Measurements from ENCODE around the gene ADCYAP1. TPM values are rescaled to one million over a fixed set of nuclear protein-coding genes. Genes with fewer than 3 reads are reported as not detected.

ADCYAP1 gene
- polyA plus RNA-seq, 1 of the 3 experiments (the other 2 are of a cell fraction), result not detected

GRCh38 chr18:924987-925386 lies 20.3 kb downstream of the ADCYAP1 start (continued):
- TF ChIP-seq ZBTB33 (IDR thresholded peaks at IDR 0.05; ENCODE audit: borderline replicate concordance, low read depth) (no peak), PBX3 (IDR thresholded peaks at IDR 0.05) (no peak), SMC3 (IDR thresholded peaks at IDR 0.05; ENCODE audit: low read depth, low read length) (no peak), NFIC (IDR thresholded peaks at IDR 0.05; ENCODE audit: borderline replicate concordance) (no peak), FOXM1 (IDR thresholded peaks at IDR 0.05; ENCODE audit: low read depth) (no peak), FOXJ3 (CRISPR knock-in tag; IDR thresholded peaks at IDR 0.05) (no peak), MXI1 (IDR thresholded peaks at IDR 0.05; ENCODE audit: low read depth, low read length) (no peak)
- TF ChIP-seq, protein P1, sequence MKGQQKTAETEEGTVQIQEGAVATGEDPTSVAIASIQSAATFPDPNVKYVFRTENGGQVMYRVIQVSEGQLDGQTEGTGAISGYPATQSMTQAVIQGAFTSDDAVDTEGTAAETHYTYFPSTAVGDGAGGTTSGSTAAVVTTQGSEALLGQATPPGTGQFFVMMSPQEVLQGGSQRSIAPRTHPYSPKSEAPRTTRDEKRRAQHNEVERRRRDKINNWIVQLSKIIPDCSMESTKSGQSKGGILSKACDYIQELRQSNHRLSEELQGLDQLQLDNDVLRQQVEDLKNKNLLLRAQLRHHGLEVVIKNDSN (IDR thresholded peaks at IDR 0.05; ENCODE audit: borderline replicate concordance, low read depth), result no peak
- TF ChIP-seq, protein P2, sequence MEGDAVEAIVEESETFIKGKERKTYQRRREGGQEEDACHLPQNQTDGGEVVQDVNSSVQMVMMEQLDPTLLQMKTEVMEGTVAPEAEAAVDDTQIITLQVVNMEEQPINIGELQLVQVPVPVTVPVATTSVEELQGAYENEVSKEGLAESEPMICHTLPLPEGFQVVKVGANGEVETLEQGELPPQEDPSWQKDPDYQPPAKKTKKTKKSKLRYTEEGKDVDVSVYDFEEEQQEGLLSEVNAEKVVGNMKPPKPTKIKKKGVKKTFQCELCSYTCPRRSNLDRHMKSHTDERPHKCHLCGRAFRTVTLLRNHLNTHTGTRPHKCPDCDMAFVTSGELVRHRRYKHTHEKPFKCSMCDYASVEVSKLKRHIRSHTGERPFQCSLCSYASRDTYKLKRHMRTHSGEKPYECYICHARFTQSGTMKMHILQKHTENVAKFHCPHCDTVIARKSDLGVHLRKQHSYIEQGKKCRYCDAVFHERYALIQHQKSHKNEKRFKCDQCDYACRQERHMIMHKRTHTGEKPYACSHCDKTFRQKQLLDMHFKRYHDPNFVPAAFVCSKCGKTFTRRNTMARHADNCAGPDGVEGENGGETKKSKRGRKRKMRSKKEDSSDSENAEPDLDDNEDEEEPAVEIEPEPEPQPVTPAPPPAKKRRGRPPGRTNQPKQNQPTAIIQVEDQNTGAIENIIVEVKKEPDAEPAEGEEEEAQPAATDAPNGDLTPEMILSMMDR (IDR thresholded peaks at IDR 0.05), result no peak

- no peak overlapping the region for H3K4me3 ChIP-seq (ENCODE audit: low read depth in 2 of 2, low read length in 1 of 2)
- DNase-seq, result no peak
- H3K4me1 ChIP-seq (ENCODE audit: control insufficient read depth in 1 of 2, insufficient read depth in 2 of 2, low read depth in 1 of 2, low read length in 1 of 2), result no peaks in the 10 kb centered on the region
- H2AFZ ChIP-seq (ENCODE audit: low read depth), result no peak overlapping the region
- H3K9ac ChIP-seq, result no peak overlapping the region
- WGBS (ENCODE audit: low lambda C conversion rate), result 6% methylated on average over 1 of the region's 1 CpG
- no peaks in the 10 kb centered on the region; the same call in 1 of the 2 replicates for H3K27me3 ChIP-seq (ENCODE audit: insufficient read depth)
- no peaks in the 10 kb centered on the region for H4K20me1 ChIP-seq (ENCODE audit: insufficient read depth)
- ChIA-PET POLR2A (no interaction called here), CTCF (no interaction called here)
- no peak overlapping the region for H3K27ac ChIP-seq (ENCODE audit: low read depth in 2 of 2, low read length in 1 of 2)
- no peaks in the 10 kb centered on the region for H3K9me2 ChIP-seq
- no peaks in the 10 kb centered on the region for H3K79me2 ChIP-seq (ENCODE audit: insufficient read depth)
- H3F3A ChIP-seq (replicated peaks; ENCODE audit: insufficient read depth), result no peaks in the 10 kb centered on the region
- H3K36me3 ChIP-seq (replicated peaks in 1 of 2; ENCODE audit: control insufficient read depth in 1 of 2, insufficient read depth in 2 of 2, low read length in 1 of 2), result no peaks in the 10 kb centered on the region
- no peaks in the 10 kb centered on the region for H3K9me3 ChIP-seq
- H3K4me2 ChIP-seq, result no peak overlapping the region
- TF ChIP-seq RAD21 (IDR thresholded peaks at IDR 0.05; ENCODE audit: low read length) (no peak), GATA2 (CRISPR knock-in tag; IDR thresholded peaks at IDR 0.05) (no peak), NFIC (IDR thresholded peaks at IDR 0.05; ENCODE audit: borderline replicate concordance) (no peak), CHD2 (IDR thresholded peaks at IDR 0.05; ENCODE audit: low read length, partially characterized antibody) (no peak), IRF3 (IDR thresholded peaks at IDR 0.05; ENCODE audit: low read depth, low read length) (no peak), TAF1 (IDR thresholded peaks at IDR 0.05; ENCODE audit: borderline replicate concordance, low read depth, low read length) (no peak), EZH2phosphoT487 (IDR thresholded peaks at IDR 0.05; ENCODE audit: borderline replicate concordance, low read depth) (no peak), EP300 (IDR thresholded peaks at IDR 0.05; ENCODE audit: borderline replicate concordance in 1 of 2, low read depth in 1 of 2, low read length in 1 of 2) (no peak), POLR2AphosphoS5 (IDR thresholded peaks at IDR 0.05; ENCODE audit: low read depth, low read length) (no peak), FOXJ3 (CRISPR knock-in tag; IDR thresholded peaks at IDR 0.05) (no peak), MEF2A (IDR thresholded peaks at IDR 0.05; ENCODE audit: borderline replicate concordance, low read depth) (no peak), MXI1 (IDR thresholded peaks at IDR 0.05; ENCODE audit: low read depth, low read length) (no peak), SMC3 (IDR thresholded peaks at IDR 0.05; ENCODE audit: low read depth, low read length) (no peak), PBX3 (IDR thresholded peaks at IDR 0.05) (no peak)
- TF ChIP-seq, protein P3, sequence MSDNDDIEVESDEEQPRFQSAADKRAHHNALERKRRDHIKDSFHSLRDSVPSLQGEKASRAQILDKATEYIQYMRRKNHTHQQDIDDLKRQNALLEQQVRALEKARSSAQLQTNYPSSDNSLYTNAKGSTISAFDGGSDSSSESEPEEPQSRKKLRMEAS (IDR thresholded peaks at IDR 0.05; ENCODE audit: low read depth), result no peak
- TF ChIP-seq, protein P2 (IDR thresholded peaks at IDR 0.05), result no peak
These were observed 22.3 kb downstream of the ADCYAP1 start for GRCh38 chr18:926946-927345.

Measured in SK-N-SH (cell line).